K562 (cell line): ENCODE results near the gene IPPK. TPM values are rescaled to one million over a fixed set of nuclear protein-coding genes. Genes with fewer than 3 reads are reported as not detected.

ENCODE experiments used
- CBX1 ChIP-seq: sonication (generic); IDR thresholded peaks from 2 replicates; pipeline ENCODE4 v1.6.1; 2016; ENCODE audit warnings: antibody characterized with exemption, low read depth, mild to moderate bottlenecking
- GABPB2 ChIP-seq: fragments of 250-450 bp; sonication (Bioruptor Pico); conservative IDR thresholded peaks from 2 replicates; pipeline ENCODE4 v1.5.1; 2021; ENCODE audit warnings: mild to moderate bottlenecking
- polyA plus RNA-seq, 8 experiments: library from polyadenylated mRNA; depleted of rRNA in 4 of 8; stranded (reverse) in 5 of 8; unstranded in 3 of 8; fragments of >200 nt; fragmentation: Nextera tagmentation in 2 of 8; fragmentation: Illumina TruSeq in 1 of 8; extraction: Ambion mirVana in 2 of 8; extraction: Trizol in 1 of 8; gene quantifications; 2 replicates each; pipeline versions ENCODE4 v1.2.1 to v1.2.3, GENCODE V29; 2011 to 2014; ENCODE audit warnings: inconsistent platforms in 1 of 8, missing spikeins in 1 of 8
- total RNA-seq, 7 experiments: library from RNA; depleted of rRNA in 6 of 7; stranded (reverse); fragments of >200 nt in 6 of 7; fragmentation: Illumina TruSeq in 2 of 7; extraction: Trizol in 2 of 7; gene quantifications; 2 replicates each; pipeline versions ENCODE4 v1.2.1 to v1.2.3, GENCODE V29; 2011 to 2021; ENCODE audit warnings: low replicate concordance in 1 of 7
- TF ChIP-seq, protein P1 (sequence below), 2 experiments: fragments of 450-650 bp in 1 of 2; sonication (generic) in 1 of 2; formaldehyde crosslinking in 1 of 2; IDR thresholded peaks; 2 replicates each; pipeline versions ENCODE4 v1.7.1 to v1.9.0; 2016 to 2022; ENCODE audit warnings: inconsistent platforms in 1 of 2, mild to moderate bottlenecking in 1 of 2, missing genetic modification reagents in 1 of 2
- TF ChIP-seq, protein P2 (sequence below): fragments of 450-650 bp; formaldehyde crosslinking; IDR thresholded peaks from 2 replicates; pipeline ENCODE4 v1.4.0; 2022; ENCODE audit warnings: mild to moderate bottlenecking, moderate library complexity
- TF ChIP-seq, protein P3 (sequence below): fragments of 250-450 bp; sonication (Bioruptor Pico); IDR thresholded peaks from 2 replicates; pipeline ENCODE4 v1.8.0; 2022; ENCODE audit warnings: moderate library complexity, mild to moderate bottlenecking, inconsistent platforms
- TF ChIP-seq, protein P4 (sequence below): fragments of 450-650 bp; IDR thresholded peaks from 2 replicates; pipeline ENCODE4 v1.6.1; 2016; ENCODE audit warnings: missing biosample characterization, missing genetic modification characterization
- TF ChIP-seq, protein P5 (sequence below), 2 experiments: fragments of 450-650 bp; IDR thresholded peaks; 2 replicates each; pipeline ENCODE4 v1.6.1; 2016; ENCODE audit warnings: mild to moderate bottlenecking in 2 of 2, borderline replicate concordance in 1 of 2, low read depth in 1 of 2, moderate library complexity in 1 of 2

IPPK gene
- total and polyA plus RNA-seq, 9 of the 15 experiments (the other 6 are each of a cell fraction or from before 2014, with no cell fraction given), result 3.1 to 22.2 (median 11.2) TPM

DNA sequence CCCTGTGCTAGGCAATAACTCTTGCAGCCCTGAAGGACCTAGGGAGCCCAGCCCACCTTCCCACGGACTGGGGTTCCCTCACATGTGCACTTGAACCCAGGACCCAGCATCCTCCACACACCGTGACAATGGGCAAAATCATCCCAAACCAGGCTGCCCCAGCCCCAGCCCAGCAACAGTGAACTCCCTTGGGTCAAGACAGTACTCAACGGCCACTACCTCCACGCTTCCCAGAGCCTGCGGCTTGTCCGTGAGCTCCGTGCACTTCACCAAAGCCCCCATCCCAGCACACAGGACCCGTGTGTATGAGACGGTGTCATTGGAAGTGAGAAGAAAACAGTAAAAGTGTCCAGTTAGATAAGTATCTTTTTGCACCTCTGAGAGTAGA, 55.8 kb downstream of the IPPK start (continued):
- TF ChIP-seq, protein P1, sequence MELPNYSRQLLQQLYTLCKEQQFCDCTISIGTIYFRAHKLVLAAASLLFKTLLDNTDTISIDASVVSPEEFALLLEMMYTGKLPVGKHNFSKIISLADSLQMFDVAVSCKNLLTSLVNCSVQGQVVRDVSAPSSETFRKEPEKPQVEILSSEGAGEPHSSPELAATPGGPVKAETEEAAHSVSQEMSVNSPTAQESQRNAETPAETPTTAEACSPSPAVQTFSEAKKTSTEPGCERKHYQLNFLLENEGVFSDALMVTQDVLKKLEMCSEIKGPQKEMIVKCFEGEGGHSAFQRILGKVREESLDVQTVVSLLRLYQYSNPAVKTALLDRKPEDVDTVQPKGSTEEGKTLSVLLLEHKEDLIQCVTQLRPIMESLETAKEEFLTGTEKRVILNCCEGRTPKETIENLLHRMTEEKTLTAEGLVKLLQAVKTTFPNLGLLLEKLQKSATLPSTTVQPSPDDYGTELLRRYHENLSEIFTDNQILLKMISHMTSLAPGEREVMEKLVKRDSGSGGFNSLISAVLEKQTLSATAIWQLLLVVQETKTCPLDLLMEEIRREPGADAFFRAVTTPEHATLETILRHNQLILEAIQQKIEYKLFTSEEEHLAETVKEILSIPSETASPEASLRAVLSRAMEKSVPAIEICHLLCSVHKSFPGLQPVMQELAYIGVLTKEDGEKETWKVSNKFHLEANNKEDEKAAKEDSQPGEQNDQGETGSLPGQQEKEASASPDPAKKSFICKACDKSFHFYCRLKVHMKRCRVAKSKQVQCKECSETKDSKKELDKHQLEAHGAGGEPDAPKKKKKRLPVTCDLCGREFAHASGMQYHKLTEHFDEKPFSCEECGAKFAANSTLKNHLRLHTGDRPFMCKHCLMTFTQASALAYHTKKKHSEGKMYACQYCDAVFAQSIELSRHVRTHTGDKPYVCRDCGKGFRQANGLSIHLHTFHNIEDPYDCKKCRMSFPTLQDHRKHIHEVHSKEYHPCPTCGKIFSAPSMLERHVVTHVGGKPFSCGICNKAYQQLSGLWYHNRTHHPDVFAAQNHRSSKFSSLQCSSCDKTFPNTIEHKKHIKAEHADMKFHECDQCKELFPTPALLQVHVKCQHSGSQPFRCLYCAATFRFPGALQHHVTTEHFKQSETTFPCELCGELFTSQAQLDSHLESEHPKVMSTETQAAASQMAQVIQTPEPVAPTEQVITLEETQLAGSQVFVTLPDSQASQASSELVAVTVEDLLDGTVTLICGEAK (IDR thresholded peaks at IDR 0.05), result no peak
- TF ChIP-seq, protein P1 (CRISPR knock-in tag; IDR thresholded peaks at IDR 0.05), result no peak
- TF ChIP-seq GABPB2 (CRISPR knock-in tag) (no peak), CBX1 (no peak)
- TF ChIP-seq, protein P2, sequence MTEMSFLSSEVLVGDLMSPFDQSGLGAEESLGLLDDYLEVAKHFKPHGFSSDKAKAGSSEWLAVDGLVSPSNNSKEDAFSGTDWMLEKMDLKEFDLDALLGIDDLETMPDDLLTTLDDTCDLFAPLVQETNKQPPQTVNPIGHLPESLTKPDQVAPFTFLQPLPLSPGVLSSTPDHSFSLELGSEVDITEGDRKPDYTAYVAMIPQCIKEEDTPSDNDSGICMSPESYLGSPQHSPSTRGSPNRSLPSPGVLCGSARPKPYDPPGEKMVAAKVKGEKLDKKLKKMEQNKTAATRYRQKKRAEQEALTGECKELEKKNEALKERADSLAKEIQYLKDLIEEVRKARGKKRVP (CRISPR knock-in tag), result no peak
- TF ChIP-seq, protein P3, sequence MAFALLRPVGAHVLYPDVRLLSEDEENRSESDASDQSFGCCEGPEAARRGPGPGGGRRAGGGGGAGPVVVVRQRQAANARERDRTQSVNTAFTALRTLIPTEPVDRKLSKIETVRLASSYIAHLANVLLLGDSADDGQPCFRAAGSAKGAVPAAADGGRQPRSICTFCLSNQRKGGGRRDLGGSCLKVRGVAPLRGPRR (CRISPR knock-in tag), result no peak
- TF ChIP-seq, protein P4, sequence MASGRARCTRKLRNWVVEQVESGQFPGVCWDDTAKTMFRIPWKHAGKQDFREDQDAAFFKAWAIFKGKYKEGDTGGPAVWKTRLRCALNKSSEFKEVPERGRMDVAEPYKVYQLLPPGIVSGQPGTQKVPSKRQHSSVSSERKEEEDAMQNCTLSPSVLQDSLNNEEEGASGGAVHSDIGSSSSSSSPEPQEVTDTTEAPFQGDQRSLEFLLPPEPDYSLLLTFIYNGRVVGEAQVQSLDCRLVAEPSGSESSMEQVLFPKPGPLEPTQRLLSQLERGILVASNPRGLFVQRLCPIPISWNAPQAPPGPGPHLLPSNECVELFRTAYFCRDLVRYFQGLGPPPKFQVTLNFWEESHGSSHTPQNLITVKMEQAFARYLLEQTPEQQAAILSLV, result no peak
- TF ChIP-seq, protein P5, sequence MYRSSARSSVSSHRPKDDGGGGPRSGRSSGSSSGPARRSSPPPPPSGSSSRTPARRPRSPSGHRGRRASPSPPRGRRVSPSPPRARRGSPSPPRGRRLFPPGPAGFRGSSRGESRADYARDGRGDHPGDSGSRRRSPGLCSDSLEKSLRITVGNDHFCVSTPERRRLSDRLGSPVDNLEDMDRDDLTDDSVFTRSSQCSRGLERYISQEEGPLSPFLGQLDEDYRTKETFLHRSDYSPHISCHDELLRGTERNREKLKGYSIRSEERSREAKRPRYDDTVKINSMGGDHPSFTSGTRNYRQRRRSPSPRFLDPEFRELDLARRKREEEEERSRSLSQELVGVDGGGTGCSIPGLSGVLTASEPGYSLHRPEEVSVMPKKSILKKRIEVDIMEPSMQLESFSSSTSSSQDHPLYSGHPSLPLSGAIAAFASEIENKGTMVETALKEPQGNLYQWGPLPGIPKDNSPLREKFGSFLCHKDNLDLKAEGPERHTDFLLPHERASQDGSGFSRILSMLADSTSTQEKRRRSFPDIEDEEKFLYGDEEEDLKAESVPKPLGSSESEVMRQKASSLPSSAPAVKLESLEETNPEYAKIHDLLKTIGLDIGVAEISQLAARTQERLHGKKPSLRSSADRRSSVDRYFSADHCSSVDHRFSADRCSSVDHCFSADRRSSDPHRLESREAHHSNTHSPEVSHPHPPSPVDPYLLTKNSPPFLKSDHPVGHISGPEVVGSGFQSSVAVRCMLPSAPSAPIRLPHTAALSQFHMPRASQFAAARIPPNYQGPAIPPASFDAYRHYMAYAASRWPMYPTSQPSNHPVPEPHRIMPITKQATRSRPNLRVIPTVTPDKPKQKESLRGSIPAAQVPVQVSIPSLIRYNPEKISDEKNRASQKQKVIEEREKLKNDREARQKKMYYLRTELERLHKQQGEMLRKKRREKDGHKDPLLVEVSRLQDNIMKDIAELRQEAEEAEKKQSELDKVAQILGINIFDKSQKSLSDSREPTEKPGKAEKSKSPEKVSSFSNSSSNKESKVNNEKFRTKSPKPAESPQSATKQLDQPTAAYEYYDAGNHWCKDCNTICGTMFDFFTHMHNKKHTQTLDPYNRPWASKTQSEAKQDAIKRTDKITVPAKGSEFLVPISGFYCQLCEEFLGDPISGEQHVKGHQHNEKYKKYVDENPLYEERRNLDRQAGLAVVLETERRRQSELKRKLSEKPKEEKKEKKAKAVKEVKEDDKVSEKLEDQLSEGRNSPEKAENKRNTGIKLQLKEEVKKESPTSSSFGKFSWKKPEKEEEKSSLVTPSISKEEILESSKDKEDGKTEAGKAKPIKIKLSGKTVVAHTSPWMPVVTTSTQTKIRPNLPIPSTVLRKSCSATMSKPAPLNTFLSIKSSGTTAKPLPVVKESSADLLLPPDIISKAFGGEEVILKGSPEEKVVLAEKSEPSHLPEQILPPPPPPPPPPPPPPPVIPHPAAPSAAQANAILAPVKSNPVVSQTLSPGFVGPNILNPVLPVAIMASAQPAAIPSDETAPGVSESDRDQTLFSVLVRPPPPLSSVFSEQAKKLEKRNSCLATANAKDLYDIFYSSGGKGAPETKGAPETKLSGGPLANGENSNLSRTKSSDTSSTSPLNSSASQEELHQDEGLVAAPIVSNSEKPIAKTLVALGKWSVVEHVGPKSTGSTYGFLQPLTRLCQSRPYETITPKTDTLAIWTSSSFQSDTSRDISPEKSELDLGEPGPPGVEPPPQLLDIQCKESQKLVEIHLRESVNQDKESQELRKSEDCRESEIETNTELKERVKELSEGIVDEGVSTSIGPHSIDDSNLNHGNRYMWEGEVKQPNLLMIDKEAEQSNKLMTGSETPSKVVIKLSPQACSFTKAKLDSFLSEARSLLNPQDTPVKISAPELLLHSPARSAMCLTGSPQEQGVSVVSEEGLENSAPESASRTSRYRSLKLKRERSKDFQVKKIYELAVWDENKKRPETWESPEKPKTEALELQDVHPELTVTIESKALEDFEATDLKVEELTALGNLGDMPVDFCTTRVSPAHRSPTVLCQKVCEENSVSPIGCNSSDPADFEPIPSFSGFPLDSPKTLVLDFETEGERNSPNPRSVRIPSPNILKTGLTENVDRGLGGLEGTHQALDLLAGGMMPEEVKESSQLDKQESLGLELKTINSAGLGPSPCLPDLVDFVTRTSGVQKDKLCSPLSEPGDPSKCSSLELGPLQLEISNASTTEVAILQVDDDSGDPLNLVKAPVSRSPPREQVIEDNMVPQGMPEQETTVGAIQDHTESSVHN (IDR thresholded peaks at IDR 0.05; ENCODE audit: borderline replicate concordance in 1 of 2, low read depth in 1 of 2), result no peak
